Right forelimb (tissue), 1 donor: ENCODE data around the gene ZZZ3.
"Not testable (repeated sequence)": the region's sequence is repeated elsewhere in the genome, so short reads cannot be mapped to it uniquely, and the experiment has no call there.

Experiments used
- DNase-seq: peaks from one replicate; pipeline ENCODE4 v3.0.0-alpha.2; 2018

ZZZ3 gene

GRCh38 chr1:77668924-77669449 is 13.5 kb downstream of the ZZZ3 start:
- no peak for DNase-seq

DNA sequence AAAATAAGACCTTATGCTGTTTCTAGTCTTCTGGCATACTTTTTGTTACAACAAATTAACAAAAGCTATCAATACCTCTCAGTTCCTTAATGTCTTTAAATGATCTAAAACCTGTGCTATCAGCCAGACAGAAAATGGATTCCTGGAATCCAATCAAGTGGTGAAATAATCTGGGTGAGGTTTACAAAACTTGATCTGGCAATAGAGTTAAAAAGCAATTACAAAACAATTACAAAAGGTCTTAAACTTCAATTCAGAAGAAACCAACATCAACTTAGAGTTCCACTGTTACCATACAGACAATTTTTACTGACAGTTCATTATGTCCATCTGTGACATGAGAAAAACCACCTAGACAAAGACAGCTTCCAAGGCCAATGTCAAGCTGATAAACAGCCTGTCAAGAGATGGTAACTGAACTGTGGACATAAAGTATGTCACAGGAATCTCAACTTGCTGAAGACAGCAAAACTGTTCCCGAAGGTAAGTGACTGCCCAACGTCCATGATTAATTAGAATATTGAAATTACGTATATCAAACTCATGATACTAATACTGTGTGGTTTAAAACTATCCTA is 17.4 kb downstream of the ZZZ3 start:
- no peak for DNase-seq

DNA sequence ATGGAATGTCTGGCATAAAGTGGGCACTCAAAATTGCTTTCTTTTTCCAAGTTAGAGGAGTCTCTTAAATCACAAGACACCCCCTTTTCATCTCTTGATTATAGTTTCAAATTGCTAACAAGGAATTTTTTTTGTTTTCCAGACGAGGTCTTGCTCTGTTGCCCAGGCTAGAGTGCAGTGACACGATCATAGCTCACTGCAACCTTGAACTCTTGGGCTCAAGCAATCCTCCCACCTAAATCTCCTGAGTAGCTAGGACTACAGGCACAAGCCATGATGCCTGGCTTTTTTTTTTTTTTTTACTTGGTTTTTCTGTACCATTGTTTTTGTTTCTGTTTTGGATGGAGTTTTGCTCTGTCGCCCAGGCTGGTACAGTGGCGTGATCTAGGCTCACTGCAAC is 20.8 kb downstream of the ZZZ3 start:
- DNase-seq, result no peak

GRCh38 chr1:77659879-77660593 is 22.4 kb downstream of the ZZZ3 start:
- DNase-seq, result no peak

GRCh38 chr1:77658271-77658670 is 24.2 kb downstream of the ZZZ3 start:
- no peak for DNase-seq

DNA sequence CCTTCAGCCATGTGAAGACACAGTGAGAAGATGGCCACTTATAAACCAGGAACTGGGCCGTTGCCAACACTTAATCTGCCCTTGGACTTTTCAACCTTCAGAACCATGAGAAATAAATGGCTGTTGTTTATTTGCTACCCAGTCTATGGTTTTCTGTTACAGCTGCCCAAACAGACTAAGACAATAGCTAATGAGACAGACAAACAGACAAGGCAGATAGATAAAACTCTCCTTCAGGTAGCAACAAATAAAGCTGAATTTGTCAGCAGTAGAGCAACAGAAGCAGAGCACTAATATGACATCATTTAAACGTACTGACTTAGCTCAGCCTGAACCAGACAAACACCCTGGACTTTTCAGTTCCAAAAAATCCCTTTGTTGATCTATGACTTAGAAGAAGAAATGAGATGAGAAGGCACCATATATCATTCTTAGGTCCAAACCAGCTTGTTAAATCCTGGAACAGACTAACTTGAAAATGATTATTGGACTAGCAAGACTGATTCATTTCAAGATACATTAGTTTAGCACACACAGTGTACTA is 27.0 kb downstream of the ZZZ3 start:
- no peak for DNase-seq

- DNase-seq, result no peak
Measured at GRCh38 chr1:77652970-77653516, 29.4 kb downstream of the ZZZ3 start.

DNA sequence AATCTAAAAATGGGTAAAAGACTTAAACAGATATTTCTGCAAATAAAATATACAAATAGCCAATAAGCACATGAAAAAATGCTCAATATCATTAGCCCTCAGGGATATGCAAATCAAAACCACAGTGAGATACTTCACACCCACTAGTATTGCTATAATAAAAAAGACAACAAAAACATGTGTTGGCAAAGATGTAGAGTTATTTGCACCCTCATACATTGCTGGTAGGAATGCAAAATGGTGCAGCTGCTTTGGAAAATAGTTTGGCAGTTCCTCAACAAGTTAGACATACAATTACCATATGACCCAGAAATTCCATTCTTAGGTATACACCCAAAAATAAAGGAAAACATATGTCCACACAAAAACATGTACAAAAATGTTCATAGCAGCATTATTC is 30.2 kb downstream of the ZZZ3 start:
- no peak for DNase-seq

- no peak for DNase-seq
Measured at GRCh38 chr1:77649127-77649526, 33.3 kb downstream of the ZZZ3 start.

GRCh38 chr1:77646224-77646623 is 36.2 kb downstream of the ZZZ3 start:
- not testable (repeated sequence) for DNase-seq

DNA sequence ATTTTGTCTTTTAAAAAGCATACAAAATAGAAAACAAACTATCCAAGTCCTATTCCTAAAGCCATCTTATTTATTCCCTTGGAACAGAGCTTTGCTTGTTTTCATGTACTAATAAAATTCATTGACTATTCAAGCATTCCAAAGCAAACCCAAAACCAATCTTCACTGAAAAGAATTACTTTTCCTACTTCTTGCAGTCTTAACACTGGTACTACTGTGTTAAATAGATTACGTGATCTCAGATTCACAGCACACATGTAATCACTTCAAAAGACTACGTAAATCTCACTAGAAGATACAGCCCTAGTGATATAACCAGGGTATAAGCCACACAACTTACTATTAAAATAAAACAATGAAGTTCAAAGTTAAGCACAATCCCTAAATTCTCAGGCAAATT is 39.0 kb downstream of the ZZZ3 start:
- no peak for DNase-seq

- DNase-seq, result no peak
Measured at GRCh38 chr1:77642941-77643340, 39.5 kb downstream of the ZZZ3 start.

GRCh38 chr1:77642196-77642595 is 40.3 kb downstream of the ZZZ3 start:
- DNase-seq, result no peak

GRCh38 chr1:77639557-77640069 is 42.8 kb downstream of the ZZZ3 start:
- DNase-seq, result no peak

- no peak for DNase-seq
Measured at GRCh38 chr1:77639056-77639455, 43.4 kb downstream of the ZZZ3 start.

- DNase-seq, result no peak
Measured at GRCh38 chr1:77636864-77637263, 45.6 kb downstream of the ZZZ3 start.
